GM19023 (cell line): ENCODE measurements around the gene TMEM235.

Experiments used
- ATAC-seq: cut with Tn5 transposase; IDR thresholded peaks from one replicate; pipeline ENCODE4 v1.9.1; 2021; ENCODE audit warnings: mild to moderate bottlenecking, moderate library complexity; ENCODE audit not compliant: unreplicated experiment

Gene TMEM235

DNA sequence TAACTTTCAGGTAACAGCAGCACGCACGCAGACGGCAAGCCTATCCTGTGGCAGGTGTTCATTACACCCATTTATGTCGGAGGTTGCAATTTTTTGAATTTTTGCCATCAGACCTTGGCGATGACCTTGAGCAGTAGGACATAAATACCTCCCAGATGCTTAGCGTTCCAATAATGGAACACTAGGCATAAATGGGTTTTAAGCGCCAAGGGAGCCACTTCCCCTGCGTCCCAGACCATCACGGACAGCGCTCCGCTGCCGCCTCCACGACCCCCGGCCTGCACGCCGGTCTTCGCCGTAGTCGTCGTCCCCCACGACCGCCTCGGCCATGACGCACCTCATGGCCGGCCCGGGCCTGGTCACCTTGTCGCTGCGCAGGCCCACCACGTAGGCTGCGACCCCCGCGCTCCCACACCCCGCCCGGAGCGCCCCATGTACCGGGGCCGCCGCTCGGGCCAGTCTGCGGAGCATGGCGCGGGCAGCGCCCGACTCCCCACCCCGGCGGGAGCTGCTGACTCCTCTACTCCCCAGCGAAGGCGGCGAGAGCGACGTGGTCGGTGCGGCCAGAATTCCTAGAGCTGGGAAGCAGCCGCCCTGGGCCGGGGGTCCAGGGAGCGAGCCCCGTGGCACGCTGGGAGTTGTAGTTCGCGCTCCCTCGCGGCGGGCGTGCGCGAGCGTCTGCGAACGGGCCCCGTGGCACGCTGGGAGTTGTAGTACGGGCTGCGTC lies 22.7 kb downstream of the TMEM235 start:
- peak; percentile 39 for ATAC-seq

DNA sequence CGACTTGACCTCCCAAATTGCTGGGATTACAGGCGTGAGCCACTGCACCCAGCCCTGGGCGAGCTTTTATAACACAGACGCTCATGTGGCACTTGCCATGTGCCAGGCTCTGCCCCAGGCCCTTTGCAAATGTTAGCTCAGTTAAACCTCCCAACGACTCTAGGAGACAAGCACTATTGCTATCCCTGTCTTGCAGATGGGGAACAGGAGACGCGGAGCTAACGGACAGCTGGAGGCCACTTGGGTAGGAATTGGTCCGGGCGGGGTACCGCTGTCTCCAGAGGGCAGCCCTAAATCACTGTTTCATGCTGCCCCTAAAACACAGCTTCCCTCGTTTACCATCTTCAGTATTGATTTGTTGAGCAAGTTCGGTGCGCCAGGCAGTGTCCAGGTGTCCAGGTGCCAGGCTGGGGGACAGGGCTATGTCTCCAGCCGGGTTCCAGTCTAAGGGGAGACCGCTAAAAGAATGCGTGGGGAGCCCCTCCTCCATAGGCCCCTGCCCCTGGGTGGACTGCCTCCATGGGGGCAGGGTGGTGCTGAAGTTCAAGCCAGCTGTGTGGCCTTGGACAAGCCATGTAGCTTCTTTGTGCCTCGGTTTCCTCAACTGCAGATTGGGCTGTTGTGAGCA lies 23.7 kb downstream of the TMEM235 start:
- no peak for ATAC-seq

DNA sequence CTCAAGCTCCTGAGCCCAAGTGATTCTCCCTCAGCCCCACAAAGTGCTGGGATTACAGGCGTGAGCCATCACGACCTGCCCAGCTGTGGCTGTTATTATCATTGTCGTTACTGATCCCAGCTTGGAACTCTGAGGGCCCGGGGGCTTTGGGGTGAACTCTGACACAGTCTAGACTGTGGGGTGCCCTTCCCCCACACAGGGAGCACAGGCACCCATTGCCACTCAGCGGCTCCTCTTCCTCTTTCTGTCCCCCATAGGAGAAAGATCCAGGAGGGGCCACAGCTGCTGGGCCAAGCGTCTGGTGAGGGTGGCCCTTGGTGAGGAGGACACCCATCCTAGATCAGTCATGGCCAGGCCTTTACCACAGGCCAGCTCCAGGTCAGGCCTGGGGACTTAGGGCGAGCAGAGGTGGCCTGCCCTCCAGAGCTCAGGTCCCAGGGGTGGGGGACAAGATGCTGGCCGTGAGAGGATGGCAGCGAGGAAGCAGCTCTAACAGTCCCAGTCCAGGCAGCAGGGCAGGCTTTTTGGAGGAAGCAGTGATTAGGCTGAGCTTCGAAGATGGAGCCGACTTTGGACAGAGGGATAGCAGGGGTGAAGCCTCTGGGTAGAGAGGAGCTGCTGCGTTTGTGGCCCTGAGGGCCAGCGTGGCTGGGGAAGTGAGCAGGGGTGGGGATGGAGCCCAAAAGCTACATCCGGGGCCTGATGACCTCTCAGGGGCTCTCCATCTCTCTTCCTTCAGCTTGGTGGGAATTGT lies 24.7 kb downstream of the TMEM235 start:
- ATAC-seq = no peak

DNA sequence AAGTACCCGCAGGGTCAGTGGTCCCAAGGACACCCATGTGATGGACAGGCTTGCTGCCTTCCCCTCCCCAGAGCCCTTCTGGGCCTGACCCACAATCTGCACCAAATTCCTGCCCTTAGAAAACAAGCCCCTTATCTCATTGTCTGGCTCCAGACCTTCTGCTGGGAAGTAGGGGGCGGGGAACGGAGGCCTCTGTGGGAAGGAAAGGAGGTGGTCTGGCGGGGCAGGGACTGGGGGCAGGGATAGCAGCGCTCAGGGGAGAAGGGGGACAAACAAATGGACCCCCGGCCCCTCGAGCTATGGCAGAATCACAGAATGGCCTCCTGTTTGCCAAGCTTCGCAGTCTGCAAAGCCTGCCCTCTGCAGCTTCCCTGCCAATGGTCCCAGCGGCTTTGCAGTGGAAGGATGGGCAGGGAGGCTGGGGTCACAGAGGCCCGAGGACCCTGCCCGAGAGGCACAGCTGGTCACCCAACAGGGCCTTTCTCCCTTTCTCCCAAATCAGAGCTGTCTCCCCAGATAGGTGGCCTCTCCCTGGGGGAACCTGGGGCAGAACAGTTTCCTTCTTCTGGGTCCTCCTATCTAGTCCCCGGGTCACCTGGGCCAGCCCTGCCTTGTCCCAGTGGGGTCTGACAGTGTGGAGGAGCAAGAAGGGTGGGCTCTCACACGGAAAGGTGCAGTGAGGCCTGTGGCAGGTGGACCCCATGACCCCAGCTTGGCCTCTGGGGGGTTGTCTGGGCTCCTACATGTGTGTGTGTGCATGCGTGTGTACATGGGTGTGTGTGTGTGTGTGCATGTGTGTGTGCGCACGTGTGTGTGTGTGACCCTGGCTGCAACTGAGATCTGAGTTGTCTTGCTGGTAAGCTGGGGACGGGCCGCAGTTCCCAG lies 25.5 kb downstream of the TMEM235 start:
- no peak for ATAC-seq

DNA sequence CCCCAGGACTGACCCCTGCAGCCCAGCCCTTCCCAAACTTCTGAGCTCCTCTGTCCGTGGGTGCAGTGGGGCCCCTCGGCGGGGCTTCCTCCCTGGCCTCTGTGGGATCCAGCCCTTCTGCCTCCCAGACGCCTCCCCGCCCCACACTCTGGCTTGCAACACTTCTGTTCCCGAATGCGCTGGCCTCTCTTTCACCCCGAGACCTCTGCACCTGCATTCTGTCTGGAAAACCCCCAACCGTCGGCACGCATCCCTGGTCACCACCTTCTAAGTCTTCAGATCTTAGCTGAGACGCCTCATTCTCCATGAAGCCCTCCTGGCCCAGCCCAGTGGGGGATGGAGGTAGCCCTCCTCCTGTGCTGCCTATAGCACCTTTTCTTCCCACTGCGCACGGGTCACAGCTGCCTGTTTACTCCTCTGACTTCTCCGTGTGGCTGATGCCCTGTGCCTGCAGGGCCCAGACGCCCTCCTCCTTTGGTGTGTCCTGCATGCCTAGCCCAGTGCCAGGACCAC lies 26.4 kb downstream of the TMEM235 start:
- no peak for ATAC-seq

DNA sequence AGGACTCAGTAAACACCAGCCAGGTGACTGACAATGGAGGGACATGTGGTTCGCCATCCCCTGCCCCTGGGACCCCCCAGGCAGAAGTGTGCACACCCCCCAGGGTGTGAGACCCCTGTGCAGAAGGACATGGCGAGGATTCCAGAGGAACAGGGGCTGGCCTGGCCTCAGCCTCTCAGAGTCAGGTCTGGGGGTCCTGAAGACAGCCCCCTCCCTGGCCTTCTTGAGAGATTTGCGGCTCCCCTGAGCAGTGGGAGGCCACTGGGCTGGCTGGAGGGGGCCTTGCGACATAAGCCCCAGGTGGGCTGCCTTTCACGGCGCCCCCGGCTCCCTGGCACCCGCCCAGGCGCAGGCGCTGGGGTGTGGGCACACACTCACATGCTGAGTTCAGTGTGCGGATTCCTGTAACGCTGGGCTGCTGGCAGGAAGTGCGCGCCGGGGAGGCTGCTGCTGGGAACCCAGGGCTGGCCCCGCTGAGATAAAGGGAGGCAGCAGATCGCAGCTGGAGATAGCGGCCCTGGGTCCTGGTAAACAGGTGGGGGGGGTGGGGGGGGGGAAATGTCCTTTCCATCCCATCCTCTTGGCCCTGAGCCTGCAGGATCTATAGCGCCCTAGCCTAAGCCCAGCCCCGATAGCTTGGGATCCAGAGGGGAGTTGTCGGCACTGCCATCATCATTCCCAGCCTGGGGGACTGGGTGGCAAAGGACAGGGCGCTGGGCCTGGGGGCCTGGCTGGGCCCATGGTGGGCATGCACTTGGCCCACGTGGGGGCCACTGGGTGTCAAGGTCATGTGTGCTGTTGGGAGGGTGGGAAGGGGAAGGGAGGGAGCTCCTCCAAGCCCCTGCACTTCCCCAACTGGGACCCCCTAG lies 27.1 kb downstream of the TMEM235 start:
- ATAC-seq = no peak

DNA sequence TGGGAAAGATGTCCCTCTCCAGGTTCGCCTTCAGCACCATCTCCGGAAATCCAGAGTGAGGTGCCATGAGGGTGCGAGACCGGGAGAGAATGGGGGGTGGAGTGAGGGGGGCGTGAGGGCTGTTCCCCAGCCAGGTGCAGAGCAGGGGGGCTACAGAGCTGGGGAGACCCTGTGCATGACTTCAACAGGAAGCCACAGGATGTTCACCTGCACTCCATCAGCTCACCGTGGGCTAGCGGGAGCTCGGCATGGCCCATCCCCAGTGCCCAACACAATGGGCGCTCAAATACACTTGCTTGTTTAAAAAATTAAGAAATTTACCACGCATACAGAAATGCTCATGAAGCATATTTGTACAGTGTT lies 27.7 kb downstream of the TMEM235 start:
- ATAC-seq = no peak

DNA sequence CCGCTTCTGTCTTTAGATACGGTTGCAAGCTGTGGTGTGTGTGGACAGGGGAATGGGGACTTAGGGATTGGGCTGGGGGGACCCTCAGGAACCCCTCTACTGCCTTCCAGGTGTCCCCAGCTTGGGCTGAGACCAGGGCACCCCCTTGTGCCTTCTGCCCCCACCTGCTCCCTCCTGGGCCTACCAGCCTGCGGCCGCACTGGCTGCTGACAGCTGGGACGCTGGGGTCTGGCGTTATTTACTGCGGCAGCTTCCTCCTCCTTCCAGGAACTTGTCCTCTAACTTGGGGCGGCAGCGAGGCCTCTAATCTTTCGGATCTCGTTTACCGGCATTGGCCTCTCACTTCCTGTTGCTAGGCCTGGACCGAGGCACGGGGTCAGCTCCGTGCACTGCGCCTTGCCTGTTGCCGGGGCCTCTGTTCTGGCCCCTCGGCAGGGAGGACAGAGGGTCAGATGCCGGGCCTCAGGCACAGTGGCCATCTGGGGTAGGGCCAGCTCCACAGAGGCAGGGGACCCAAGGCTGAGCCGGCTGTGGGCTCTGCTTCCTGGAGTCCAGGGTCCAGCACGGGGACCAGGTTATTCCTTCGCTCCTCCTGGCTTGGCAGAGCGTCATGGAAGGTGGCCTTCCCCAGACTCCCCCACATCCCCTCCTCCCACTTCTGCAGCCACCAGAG lies 31.8 kb downstream of the TMEM235 start:
- no peak for ATAC-seq

DNA sequence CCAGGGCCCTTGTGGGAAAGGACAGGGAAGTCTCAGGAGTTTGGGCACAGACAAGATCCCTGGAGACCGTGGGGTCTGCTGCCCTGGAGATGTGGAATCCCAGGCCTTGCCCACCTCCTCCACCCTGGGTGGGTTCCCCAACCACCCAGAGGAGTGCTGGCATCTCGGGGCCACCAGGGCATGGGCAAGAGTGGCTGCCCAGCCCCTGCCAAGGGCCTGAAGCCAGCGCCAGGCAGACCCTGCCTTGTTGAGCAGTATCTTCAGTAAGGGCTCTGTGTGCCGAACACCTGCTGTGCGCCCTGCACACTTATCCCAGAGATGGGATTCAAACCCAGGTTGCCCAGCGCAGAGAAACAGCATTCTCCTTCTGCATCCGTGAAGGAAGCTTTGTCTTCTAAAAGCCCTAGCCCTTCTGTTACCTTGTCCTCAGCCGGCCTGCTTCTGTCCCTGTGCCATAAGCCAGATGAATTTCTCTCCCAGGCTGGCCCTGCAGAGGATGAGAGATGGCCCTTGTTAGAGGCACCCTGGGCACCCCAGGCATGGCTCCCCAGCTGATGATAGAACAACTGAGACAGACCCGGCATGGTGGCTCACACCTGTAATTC lies 32.4 kb downstream of the TMEM235 start:
- no peak for ATAC-seq

DNA sequence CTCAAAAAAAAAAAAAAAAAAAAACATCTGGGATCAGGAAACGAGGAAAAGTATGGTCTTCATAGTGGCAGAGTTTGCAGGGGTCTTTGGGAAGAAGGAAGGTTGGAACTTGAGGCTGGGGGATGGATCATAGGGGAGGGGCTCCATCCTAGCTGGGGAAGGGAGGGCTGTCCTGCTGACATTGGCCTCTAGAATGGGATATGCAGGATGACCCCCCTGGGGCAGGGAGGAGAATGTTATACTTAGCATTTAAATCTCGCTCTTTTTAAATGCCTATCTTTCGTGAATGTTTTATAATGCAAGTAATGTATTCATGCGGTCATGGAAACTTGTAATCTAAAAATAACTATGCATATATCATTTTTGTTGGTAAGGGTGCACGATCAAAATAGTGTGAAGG lies 33.2 kb downstream of the TMEM235 start:
- no peak for ATAC-seq

DNA sequence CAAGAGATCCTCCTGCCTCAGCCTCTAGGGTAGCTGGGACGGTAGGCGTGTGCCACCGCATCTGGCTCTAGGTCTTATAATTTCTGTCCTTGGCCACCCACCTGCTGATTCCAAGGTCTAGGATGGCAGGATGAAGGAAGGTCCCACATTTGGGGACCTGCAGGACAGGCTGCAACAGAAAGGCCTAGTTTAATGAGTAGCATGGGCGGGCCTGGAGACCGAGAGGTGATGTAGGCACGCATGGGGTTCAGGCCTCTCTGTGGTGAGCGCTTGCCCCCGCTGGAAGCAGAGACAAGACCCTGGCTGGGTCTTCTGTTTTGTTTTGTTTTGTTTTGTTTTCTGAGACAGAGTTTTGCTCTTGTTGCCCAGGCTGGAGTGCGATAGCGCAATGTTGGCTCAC lies 33.7 kb downstream of the TMEM235 start:
- ATAC-seq = no peak

DNA sequence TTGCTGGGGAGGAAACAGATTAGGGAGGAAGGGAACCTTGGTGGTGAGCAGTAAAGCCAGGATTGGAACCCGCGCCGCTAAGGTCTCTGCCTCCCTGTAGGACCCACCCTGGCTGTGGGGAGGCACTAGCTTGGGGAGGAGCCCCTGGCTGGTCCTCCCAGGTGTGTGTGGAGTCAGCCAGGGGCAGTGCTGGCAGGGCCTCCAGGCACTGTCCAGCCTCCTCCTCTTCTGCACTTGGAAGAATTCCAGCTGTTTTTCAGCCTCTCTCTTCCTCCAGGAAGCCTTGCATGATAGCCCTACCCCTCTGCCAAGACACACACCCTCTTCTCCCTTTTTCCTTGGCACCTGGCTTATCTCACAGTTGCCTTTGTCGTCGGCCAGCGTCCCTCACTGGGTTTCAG lies 34.8 kb downstream of the TMEM235 start:
- no peak for ATAC-seq

DNA sequence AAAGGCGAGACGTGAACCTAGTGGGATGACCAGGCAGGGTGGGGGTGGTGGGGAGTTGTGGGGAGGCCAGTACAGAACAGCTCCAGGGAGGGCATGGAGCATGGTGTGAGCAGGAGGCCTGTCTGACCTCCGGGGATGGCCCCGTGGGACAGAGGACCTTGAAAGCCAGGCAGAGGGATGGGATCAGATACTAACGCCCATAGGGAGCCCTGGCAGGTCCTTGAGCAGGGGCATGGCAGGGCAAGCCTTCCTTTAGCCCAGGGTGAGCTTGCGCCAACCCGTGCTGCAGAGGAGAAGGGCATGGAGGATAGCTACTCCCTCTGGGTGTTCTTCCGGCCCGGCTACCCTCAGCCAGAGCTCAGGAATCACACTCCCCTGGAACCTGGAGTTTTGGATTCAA lies 35.3 kb downstream of the TMEM235 start:
- no peak for ATAC-seq

DNA sequence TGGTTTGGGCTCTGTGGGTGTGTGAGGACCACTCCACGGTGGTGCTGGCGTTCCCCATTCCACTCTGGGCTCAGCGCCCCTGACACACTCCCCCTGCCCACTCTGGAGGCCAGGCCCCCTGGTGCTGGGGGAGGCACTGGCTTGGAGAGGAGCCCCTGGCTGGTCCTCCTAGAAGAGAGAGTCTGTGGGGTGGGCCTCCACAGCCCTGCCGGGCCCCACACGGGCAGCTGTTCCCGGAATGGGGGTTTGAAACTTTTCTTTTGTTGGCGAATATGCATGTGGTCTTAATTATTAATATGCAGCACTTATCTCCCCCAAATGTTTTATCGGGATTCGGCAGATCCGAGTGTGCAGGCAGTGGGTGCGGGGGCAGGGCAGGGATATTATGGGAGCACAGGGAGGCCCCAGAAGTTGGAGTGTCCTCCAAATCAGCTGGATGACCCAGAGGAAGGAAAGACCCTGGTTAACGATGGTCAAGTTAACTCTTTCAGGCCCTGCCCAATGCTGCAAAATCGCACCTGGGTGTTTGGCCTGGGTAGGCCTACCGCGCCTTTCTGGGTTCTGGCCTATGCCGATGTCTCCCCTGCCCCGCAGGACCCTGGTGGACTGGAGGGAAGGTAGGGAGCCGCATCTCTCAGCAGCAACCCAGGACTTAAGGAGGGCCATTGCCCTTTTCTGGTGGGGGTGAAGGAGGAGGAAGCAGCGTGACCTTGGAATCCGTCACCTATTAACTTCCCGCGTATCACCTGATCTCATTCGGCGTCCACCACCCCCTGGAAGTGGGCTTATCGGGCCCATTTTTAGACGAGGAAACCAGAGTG lies 36.0 kb downstream of the TMEM235 start:
- no peak for ATAC-seq

DNA sequence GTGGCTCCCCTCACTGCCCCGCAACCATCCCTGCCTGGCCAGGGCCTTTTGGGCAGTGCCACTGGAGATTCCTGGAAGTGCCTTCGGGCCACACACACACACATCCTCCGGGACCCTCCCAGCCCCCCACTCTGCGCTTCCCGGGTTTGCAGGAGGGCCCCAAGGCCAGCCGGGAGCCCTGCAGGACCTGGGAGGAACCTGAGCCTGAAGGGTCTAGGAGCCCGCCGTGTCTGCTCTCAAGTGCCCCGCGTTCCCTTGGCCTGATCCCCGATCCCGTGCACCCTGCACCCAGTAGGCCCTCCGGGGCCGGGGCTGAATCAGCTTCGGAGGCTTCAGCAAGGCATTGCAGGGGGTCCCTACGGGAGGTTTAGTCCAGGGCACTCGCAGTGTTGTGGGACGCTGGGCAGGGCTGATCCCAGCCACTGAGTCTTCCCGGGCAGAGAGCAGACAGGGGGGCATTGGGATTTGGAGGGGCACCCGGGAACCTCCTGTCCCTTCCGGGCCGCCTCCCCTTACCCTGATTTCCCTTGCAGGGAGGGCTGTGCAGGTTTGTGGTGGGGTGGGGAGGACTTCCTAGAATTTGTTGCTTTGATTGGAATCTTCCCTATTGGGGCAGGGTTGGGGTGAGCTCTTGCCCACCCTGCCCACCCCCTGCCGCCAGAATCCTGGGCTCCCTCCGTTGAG lies 36.9 kb downstream of the TMEM235 start:
- no peak for ATAC-seq

DNA sequence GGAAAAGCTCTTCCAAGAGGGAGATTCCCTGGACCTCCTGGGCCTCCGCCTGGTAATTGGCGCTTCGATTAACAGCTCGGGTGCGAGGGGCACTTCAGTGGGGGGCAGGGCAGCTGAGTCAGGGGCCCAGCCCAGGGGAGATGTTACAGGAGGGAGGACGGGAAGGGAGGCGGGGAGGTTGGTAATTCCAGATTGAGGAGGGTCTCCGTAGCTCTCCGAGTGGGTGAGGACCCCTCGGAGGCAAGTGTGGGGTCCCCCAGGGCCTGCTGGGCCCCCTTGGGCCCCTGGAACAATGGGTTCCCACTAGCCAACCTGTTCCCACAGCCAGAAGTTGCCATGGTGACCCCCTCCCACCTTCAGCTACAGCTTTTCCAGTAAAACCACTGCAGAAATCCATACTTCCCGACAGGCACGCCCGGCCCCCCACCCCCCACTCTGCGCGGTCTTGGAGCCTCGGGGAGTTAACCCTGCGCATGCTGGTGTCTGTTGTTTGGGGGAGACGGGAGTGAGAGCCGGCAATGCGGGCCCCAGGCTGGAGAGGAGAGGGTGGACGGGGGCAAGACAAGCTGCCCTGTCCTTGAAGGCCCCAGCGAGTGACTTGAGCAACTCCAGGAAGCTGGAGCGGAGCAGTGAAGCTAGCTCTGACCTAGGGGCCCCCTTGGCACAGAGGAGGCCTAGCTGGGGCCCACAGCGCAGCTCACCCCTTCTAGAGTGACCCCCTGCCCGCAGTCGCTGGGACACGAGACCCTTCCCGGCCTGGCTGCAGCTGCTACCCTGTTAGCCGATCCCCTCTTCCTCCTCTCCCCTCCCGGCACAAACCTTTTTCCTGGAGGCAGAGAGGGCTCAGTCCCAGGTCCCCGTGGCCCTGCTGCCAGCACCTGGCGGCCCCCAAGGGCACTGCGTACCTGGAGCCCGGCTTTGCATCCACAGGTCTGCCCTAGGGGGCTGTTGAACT lies 37.8 kb downstream of the TMEM235 start:
- ATAC-seq = no peak
